HG02610 (cell line): ENCODE data around the gene IL36A.

Experiments
- ATAC-seq: cut with Tn5 transposase; IDR thresholded peaks from one replicate; pipeline ENCODE4 v1.9.1; 2021; ENCODE audit warnings: mild to moderate bottlenecking, moderate library complexity; ENCODE audit not compliant: unreplicated experiment

IL36A gene

GRCh38 chr2:113002677-113003076 lies 2.6 kb upstream of the IL36A start:
- ATAC-seq = no peak

GRCh38 chr2:113007250-113007649 lies 2.0 kb downstream of the IL36A start:
- no peak for ATAC-seq

- no peak for ATAC-seq
Measured at GRCh38 chr2:113009622-113010021, 4.4 kb downstream of the IL36A start.

- ATAC-seq = no peak
Measured at GRCh38 chr2:113010088-113010487, 4.8 kb downstream of the IL36A start.

GRCh38 chr2:113011108-113011507 lies 5.8 kb downstream of the IL36A start:
- ATAC-seq = no peak

- ATAC-seq = no peak
Measured at GRCh38 chr2:113012436-113013335, 7.4 kb downstream of the IL36A start.

- no peak for ATAC-seq
Measured at GRCh38 chr2:113013336-113013661, 8.0 kb downstream of the IL36A start.

GRCh38 chr2:113014067-113014466 lies 8.8 kb downstream of the IL36A start:
- ATAC-seq = no peak

- ATAC-seq = no peak
Measured at GRCh38 chr2:113015042-113015441, 9.8 kb downstream of the IL36A start.

GRCh38 chr2:113015655-113016054 lies 10.4 kb downstream of the IL36A start:
- no peak for ATAC-seq

GRCh38 chr2:113018509-113018908 lies 13.2 kb downstream of the IL36A start:
- ATAC-seq = no peak

GRCh38 chr2:113021312-113021711 lies 16.1 kb downstream of the IL36A start:
- ATAC-seq = no peak

- ATAC-seq = no peak
Measured at GRCh38 chr2:113024764-113025163, 19.5 kb downstream of the IL36A start.

- no peak for ATAC-seq
Measured at GRCh38 chr2:113025737-113026136, 20.5 kb downstream of the IL36A start.

GRCh38 chr2:113027691-113028090 lies 22.4 kb downstream of the IL36A start:
- ATAC-seq = no peak

- ATAC-seq = no peak
Measured at GRCh38 chr2:113028112-113028511, 22.9 kb downstream of the IL36A start.

GRCh38 chr2:113032737-113033136 lies 27.5 kb downstream of the IL36A start:
- no peak for ATAC-seq

GRCh38 chr2:113034016-113034415 lies 28.8 kb downstream of the IL36A start:
- ATAC-seq = no peak

- no peak for ATAC-seq
Measured at GRCh38 chr2:113036763-113037162, 31.5 kb downstream of the IL36A start.

- ATAC-seq = no peak
Measured at GRCh38 chr2:113038291-113038690, 33.0 kb downstream of the IL36A start.

- no peak for ATAC-seq
Measured at GRCh38 chr2:113039158-113039557, 33.9 kb downstream of the IL36A start.

GRCh38 chr2:113039719-113040118 lies 34.5 kb downstream of the IL36A start:
- ATAC-seq = no peak

GRCh38 chr2:113041871-113042270 lies 36.6 kb downstream of the IL36A start:
- ATAC-seq = no peak
